HepG2 (cell line): Measurements from ENCODE around the gene FAM120B. TPM values are rescaled to one million over a fixed set of nuclear protein-coding genes. Genes with fewer than 3 reads are reported as not detected.
A peak's percentile ranks its signal among the peaks of the same experiment; 100 is the strongest.

Experiments used
- ATAC-seq: fragments of 200-7000 bp; cut with Tn5 transposase; 3 replicates; pipeline ENCODE4 v1.9.1; 2020; ENCODE audit warnings: mild to moderate bottlenecking, moderate library complexity
- BruUV-seq: library from RNA; stranded (reverse); fragments of 400-500 nt; replicated peaks from 2 replicates; lab custom pipeline; 2021; lab: Mats Ljungman, UMichigan
- CTCF ChIA-PET: fragments of 300-600 bp; formaldehyde crosslinking; extraction: SDS; loops from one replicate; lab custom pipeline; 2021; ENCODE audit warnings: low total read pairs, inconsistent platforms, low intra/inter-chr PET ratio; lab: Yijun Ruan, JAX
- POLR2A ChIA-PET: fragments of 350-600 bp; sonication (Branson Sonifier 250); formaldehyde crosslinking; loops from one replicate; lab custom pipeline; 2020; ENCODE audit warnings: antibody characterized with exemption, inconsistent platforms; lab: Yijun Ruan, JAX
- DNase-seq: peaks from one replicate; pipeline ENCODE4 v3.0.0-alpha.2; 2015; ENCODE audit warnings: low spot score
- FAIRE-seq: peaks from 3 replicates; lab custom pipeline; 2011; peaks lifted over from hg19 to GRCh38; lab: Jason Lieb, UNC
- H2AFZ ChIP-seq: one replicate; pipeline ENCODE4 v1.6.1; 2011; ENCODE audit warnings: low read length, inconsistent platforms
- H3K27ac ChIP-seq: fragments of 300-600 bp; 3 replicates; pipeline ENCODE4 v1.8.0; 2011; ENCODE audit warnings: mixed run types, mild to moderate bottlenecking, mixed read lengths, low read length, inconsistent platforms; ENCODE audit not compliant: insufficient read depth; ENCODE audit errors: extremely low read length
- H3K27me3 ChIP-seq, 2 experiments: fragments of 200-600 bp in 1 of 2; 2 replicates in 1 of 2; 3 replicates in 1 of 2; pipeline versions ENCODE4 v1.6.0 to v1.8.0; 2011; ENCODE audit warnings: low read length in 2 of 2, mild to moderate bottlenecking in 2 of 2, moderate library complexity in 2 of 2, inconsistent platforms in 1 of 2; ENCODE audit not compliant: insufficient read depth in 2 of 2, control insufficient read depth in 1 of 2
- H3K36me3 ChIP-seq, 2 experiments: fragments of 200-600 bp in 1 of 2; replicated peaks in 1 of 2; 2 replicates in 1 of 2; 3 replicates in 1 of 2; pipeline versions ENCODE4 v1.5.1 to v1.8.0; 2011; ENCODE audit warnings: low read length in 2 of 2, inconsistent platforms in 1 of 2; ENCODE audit not compliant: insufficient read depth in 2 of 2, control insufficient read depth in 1 of 2
- H3K4me1 ChIP-seq: 2 replicates; pipeline ENCODE4 v1.5.1; 2012; ENCODE audit warnings: low read length, inconsistent platforms; ENCODE audit not compliant: insufficient read depth
- H3K4me2 ChIP-seq: 2 replicates; pipeline ENCODE4 v1.6.0; 2011; ENCODE audit warnings: low read depth, low read length, inconsistent platforms
- H3K4me3 ChIP-seq, 3 experiments: fragments of 200-600 bp in 1 of 3; sonication (generic), shearing (Covaris generic) in 1 of 3; replicated peaks in 1 of 3; 2 replicates each; pipeline ENCODE4 v1.5.1; 2011 to 2016; ENCODE audit warnings: low read length in 3 of 3, inconsistent platforms in 2 of 3, low read depth in 2 of 3, mild to moderate bottlenecking in 2 of 3, control low read depth in 1 of 3, mixed read lengths in 1 of 3; ENCODE audit not compliant: insufficient read depth in 1 of 3
- H3K79me2 ChIP-seq: one replicate; pipeline ENCODE4 v1.6.1; 2011; ENCODE audit warnings: low read length, inconsistent platforms; ENCODE audit not compliant: insufficient read depth
- H3K9ac ChIP-seq: 2 replicates; pipeline ENCODE4 v1.6.0; 2011; ENCODE audit warnings: mild to moderate bottlenecking, low read depth, low read length, inconsistent platforms; ENCODE audit not compliant: insufficient read depth
- H3K9me3 ChIP-seq: 2 replicates; pipeline ENCODE4 v1.5.1; 2012; ENCODE audit warnings: mild to moderate bottlenecking, low read length
- H4K20me1 ChIP-seq: 2 replicates; pipeline ENCODE4 v1.6.0; 2011; ENCODE audit warnings: inconsistent platforms, mild to moderate bottlenecking, low read length, moderate library complexity; ENCODE audit not compliant: insufficient read depth
- CREB1 ChIP-seq, 2 experiments: fragments of 450-650 bp in 1 of 2; IDR thresholded peaks; 2 replicates each; pipeline ENCODE4 v1.6.1; 2016 to 2017; ENCODE audit warnings: control low read depth in 1 of 2, mild to moderate bottlenecking in 1 of 2, missing compliant biosample characterization in 1 of 2, missing genetic modification characterization in 1 of 2
- MAFF ChIP-seq: IDR thresholded peaks from 2 replicates; pipeline ENCODE4 v1.6.1; 2011; ENCODE audit warnings: low read depth, low read length, improper control_type of control experiment
- MAFK ChIP-seq, 2 experiments: IDR thresholded peaks in 1 of 2; conservative IDR thresholded peaks in 1 of 2; 2 replicates each; pipeline ENCODE4 v1.6.1; 2011; ENCODE audit warnings: improper control_type of control experiment in 2 of 2, low read length in 2 of 2
- PHF20 ChIP-seq: sonication (generic); formaldehyde crosslinking; IDR thresholded peaks from 2 replicates; pipeline ENCODE4 v1.5.0; 2020; ENCODE audit warnings: mild to moderate bottlenecking, missing genetic modification reagents
- WGBS: methylation state at CpG from one replicate; pipeline ENCODE4 v1.1.6; 2017; ENCODE audit warnings: low lambda C conversion rate; 5-methylcytosine and 5-hydroxymethylcytosine counted together
- in situ Hi-C: cut with HindIII; loops from 2 replicates; pipeline ENCODE4 v1.10.0; 2017; ENCODE audit warnings: low pct_unique_long_range_greater_than_20kb; ENCODE audit not compliant: extremely low pct_ligation_motif_present
- intact Hi-C: fragments of 100-400 bp; cut with micrococcal nuclease; formaldehyde crosslinking; loops from one replicate; pipeline ENCODE4 v1.10.0; 2022; ENCODE audit not compliant: unreplicated experiment
- polyA plus RNA-seq, 8 experiments: library from polyadenylated mRNA; depleted of rRNA in 3 of 8; stranded (reverse) in 7 of 8; unstranded in 1 of 8; fragments of >200 nt; fragmentation: Illumina TruSeq in 4 of 8; extraction: Trizol in 4 of 8; gene quantifications; 2 replicates each; pipeline versions ENCODE4 v1.2.1 to v1.2.3, GENCODE V29; 2011 to 2016; ENCODE audit warnings: low read depth in 4 of 8, missing spikeins in 1 of 8, mixed read lengths in 1 of 8; ENCODE audit not compliant: insufficient read depth in 1 of 8
- total RNA-seq, 5 experiments: library from RNA; depleted of rRNA; stranded (reverse); fragments of >200 nt; fragmentation: Illumina TruSeq; extraction: Trizol; gene quantifications; 2 replicates each; pipeline ENCODE4 v1.2.3, GENCODE V29; 2016; ENCODE audit warnings: low read depth in 1 of 5
- TF ChIP-seq, protein P1 (sequence below): sonication (generic); formaldehyde crosslinking; IDR thresholded peaks from 2 replicates; pipeline ENCODE4 v1.5.0; 2020; ENCODE audit warnings: missing genetic modification reagents

The FAM120B gene
- total and polyA plus RNA-seq, 2 of the 13 experiments (the other 11 are each of a cell fraction or from before 2014, with no cell fraction given) = 9.2 to 10.7 TPM

GRCh38 chr6:170311696-170312095, 5.1 kb downstream of the FAM120B start:
- in situ Hi-C loops = no loop called here
- FAIRE-seq (no peak), ATAC-seq (no peak), DNase-seq (no peak)
- H3K27ac ChIP-seq = no peak overlapping the region
- no peaks in the 10 kb centered on the region for H3K9me3 ChIP-seq
- POLR2A ChIA-PET = no interaction called here
- peaks cover 76% of the 10 kb centered on the region for H3K79me2 ChIP-seq
- no peaks in the 10 kb centered on the region; a peak in 1 of 5 replicates for H3K27me3 ChIP-seq
- no peak overlapping the region for H3K4me2 ChIP-seq
- peaks cover 19% of the 10 kb centered on the region for H3K4me1 ChIP-seq
- H3K36me3 ChIP-seq = peaks cover 0 to 2% of the 10 kb centered on the region in 2 experiments; a peak in 2 of 5 replicates
- no TSS peak for BruUV-seq
- CTCF ChIA-PET = no interaction called here
- no peak overlapping the region for H2AFZ ChIP-seq
- TF ChIP-seq CREB1 (IDR thresholded peaks at IDR 0.05) (0 out of 2 replicates have a peak, but pooled peaks have one; percentile 4), CREB1 (CRISPR knock-in tag; IDR thresholded peaks at IDR 0.05) (no peak)
- TF ChIP-seq, protein P1, sequence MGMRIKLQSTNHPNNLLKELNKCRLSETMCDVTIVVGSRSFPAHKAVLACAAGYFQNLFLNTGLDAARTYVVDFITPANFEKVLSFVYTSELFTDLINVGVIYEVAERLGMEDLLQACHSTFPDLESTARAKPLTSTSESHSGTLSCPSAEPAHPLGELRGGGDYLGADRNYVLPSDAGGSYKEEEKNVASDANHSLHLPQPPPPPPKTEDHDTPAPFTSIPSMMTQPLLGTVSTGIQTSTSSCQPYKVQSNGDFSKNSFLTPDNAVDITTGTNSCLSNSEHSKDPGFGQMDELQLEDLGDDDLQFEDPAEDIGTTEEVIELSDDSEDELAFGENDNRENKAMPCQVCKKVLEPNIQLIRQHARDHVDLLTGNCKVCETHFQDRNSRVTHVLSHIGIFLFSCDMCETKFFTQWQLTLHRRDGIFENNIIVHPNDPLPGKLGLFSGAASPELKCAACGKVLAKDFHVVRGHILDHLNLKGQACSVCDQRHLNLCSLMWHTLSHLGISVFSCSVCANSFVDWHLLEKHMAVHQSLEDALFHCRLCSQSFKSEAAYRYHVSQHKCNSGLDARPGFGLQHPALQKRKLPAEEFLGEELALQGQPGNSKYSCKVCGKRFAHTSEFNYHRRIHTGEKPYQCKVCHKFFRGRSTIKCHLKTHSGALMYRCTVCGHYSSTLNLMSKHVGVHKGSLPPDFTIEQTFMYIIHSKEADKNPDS (CRISPR knock-in tag) = no peak
- intact Hi-C loops = no loop called here
- no peak overlapping the region for H3K9ac ChIP-seq
- no peaks in the 10 kb centered on the region for H4K20me1 ChIP-seq
- WGBS = over 99% methylated on average over 5 of the region's 5 CpGs
- no peak overlapping the region for H3K4me3 ChIP-seq

GRCh38 chr6:170312876-170313275, 6.3 kb downstream of the FAM120B start:
- no peak for FAIRE-seq
- TF ChIP-seq MAFK (conservative IDR thresholded peaks at IDR 0.05 in 1 of 2, IDR thresholded peaks at IDR 0.05 in 1 of 2; ENCODE audit: low read length in 2 of 2) (peak; percentile 73 to 87), MAFF (peak; percentile 72), PHF20 (CRISPR knock-in tag) (no peak)
- no peak overlapping the region for H2AFZ ChIP-seq
- ChIA-PET CTCF (no interaction called here), POLR2A (no interaction called here)
- peaks cover 5 to 8% of the 10 kb centered on the region in 2 experiments for H3K36me3 ChIP-seq
- no peak for ATAC-seq
- in situ Hi-C loops = no loop called here
- no peaks in the 10 kb centered on the region for H3K9me3 ChIP-seq
- no peak overlapping the region for H3K9ac ChIP-seq
- 100% methylated on average over 2 of the region's 2 CpGs for WGBS
- no peak for DNase-seq
- H3K79me2 ChIP-seq = peaks cover 64% of the 10 kb centered on the region
- H3K27me3 ChIP-seq = no peaks in the 10 kb centered on the region
- no peak overlapping the region for H3K4me3 ChIP-seq
- H4K20me1 ChIP-seq = no peaks in the 10 kb centered on the region
- peaks cover 11% of the 10 kb centered on the region for H3K4me1 ChIP-seq
- no TSS peak for BruUV-seq
- H3K27ac ChIP-seq = no peak overlapping the region
- intact Hi-C loops = no loop called here
- H3K4me2 ChIP-seq = no peak overlapping the region
